AG10803 (cell line): Measurements from ENCODE around the gene PLBD1.

Experiments
- DNase-seq: peaks from one replicate; pipeline ENCODE4 v3.0.0; 2010; ENCODE audit warnings: low read depth
- H3K4me3 ChIP-seq: 2 replicates; pipeline ENCODE4 v1.5.1; 2011; ENCODE audit warnings: mild to moderate bottlenecking, low read length, control low read depth
- TF ChIP-seq, protein P1 (sequence below): conservative IDR thresholded peaks from 2 replicates; pipeline ENCODE4 v1.5.1; 2011; ENCODE audit warnings: mild to moderate bottlenecking, low read length, control low read depth, inconsistent platforms

Gene PLBD1

DNA sequence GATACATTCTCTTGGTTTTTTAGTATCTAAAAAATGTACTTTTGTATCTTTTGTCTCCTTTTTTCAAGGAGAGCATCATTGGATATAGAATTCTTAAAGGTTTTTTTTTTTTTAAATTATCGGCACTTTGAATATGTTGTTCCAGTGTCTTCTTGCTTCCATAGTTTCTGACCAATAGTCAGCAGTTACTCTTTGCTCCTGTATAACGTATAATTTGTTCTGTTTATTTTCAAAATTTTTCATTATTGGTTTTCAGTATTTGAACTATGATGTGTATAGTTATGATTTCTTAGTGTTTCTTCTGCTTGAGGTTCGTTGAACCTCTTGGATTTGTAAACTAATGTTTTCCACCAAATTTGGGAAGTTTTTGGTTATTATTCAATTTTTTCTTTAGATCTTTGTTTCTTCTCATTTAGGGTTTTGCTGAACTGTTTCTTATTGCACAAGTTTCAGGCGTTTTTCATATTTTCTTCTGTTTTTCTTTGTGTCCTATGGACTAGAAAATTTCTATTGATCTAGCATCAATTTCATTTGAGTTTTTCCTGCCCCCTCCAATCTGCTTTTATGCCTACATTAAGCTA lies 93.9 kb downstream of the PLBD1 start:
- DNase-seq: peak; percentile 20
- TF ChIP-seq, protein P1, sequence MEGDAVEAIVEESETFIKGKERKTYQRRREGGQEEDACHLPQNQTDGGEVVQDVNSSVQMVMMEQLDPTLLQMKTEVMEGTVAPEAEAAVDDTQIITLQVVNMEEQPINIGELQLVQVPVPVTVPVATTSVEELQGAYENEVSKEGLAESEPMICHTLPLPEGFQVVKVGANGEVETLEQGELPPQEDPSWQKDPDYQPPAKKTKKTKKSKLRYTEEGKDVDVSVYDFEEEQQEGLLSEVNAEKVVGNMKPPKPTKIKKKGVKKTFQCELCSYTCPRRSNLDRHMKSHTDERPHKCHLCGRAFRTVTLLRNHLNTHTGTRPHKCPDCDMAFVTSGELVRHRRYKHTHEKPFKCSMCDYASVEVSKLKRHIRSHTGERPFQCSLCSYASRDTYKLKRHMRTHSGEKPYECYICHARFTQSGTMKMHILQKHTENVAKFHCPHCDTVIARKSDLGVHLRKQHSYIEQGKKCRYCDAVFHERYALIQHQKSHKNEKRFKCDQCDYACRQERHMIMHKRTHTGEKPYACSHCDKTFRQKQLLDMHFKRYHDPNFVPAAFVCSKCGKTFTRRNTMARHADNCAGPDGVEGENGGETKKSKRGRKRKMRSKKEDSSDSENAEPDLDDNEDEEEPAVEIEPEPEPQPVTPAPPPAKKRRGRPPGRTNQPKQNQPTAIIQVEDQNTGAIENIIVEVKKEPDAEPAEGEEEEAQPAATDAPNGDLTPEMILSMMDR: no peak
- H3K4me3 ChIP-seq: no peak overlapping the region

DNA sequence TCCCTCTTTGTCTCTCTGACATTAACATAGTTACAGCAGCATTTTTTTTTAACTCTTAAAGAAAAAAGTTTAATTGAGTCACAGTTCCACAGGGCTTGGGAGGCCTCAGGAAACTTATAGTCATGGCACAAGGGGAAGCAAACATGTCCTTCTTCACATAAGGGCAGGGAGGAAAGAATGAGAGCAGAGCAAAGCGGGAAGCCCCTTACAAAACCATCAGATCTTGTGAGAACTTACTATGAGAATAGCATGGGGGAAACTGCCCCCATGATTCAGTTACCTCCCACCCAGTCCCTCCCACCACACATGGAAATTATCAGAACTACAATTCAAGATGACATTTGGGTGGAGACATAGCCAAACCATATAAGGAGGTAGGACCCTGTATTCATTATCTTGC lies 96.2 kb downstream of the PLBD1 start:
- no peak overlapping the region for H3K4me3 ChIP-seq
- no peak for DNase-seq
- TF ChIP-seq, protein P1: no peak

DNA sequence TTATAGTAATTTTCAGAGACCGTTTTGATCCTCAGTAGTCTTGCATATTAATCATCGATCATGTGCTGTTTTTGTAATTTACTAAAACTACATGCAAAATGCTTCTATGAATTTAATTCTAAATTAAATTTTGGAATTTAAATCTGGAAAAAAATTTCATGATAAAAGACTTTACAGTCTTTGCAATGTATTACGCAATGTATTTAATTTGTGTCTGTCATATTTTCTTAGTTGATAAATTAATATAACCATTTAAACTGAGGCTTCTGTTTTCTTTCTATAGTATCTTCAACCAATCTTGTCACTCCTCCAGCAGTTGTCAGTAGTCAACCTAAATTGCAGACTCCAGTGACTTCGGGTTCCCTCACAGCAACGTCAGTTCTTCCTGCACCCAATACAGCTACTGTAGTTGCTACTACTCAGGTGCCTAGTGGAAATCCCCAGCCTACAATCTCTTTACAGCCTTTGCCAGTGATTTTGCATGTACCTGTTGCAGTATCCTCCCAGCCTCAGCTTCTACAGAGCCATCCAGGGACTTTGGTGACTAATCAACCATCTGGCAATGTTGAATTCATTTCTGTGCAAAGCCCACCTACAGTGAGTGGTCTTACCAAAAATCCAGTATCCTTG lies 107.4 kb downstream of the PLBD1 start:
- TF ChIP-seq, protein P1: no peak
- H3K4me3 ChIP-seq: no peak overlapping the region
- DNase-seq: no peak

DNA sequence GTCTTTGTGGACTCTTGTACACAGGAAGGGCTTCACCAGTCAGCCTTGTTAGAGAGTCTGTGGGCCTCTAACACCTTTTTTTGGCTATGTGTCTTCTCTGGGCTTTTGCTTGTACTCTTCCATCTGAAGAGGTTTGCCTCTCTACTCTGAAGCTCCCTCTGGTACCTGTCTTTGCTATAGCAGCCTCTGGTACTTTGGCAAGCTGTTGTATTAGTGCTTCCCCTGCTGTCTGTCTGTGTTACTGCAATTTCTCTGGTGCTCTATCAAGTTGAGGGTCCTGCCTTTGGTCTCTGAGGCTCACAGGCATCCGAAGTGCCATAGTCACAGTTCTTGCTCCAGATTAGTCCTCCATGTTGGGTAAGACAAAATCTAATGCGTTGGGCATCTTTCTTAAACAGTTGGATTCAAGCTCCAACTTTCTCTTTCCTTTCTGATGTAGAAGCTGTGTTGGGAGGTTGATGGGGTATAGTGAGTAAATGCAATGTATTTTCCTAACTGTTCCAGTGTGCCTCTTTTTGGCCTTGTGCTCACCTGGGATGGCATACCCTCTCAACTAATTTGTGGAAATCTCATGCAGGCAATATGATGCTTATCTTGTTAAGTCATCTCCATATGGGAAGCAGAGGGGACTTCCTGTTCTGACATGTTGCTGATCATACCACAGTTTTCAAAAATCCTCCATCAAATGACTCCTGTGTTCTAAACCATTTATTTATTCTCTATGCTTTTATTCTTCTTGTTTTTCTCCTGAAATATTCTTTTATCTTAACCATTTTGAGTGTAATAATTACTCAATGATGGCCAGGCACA lies 113.4 kb downstream of the PLBD1 start:
- TF ChIP-seq, protein P1: peak; percentile 54
- H3K4me3 ChIP-seq: no peak overlapping the region
- peak; percentile 30 for DNase-seq
